AG09309 (cell line): Measurements from ENCODE around the gene GABRB1.

Source experiments
- DNase-seq: peaks from one replicate; pipeline ENCODE4 v3.0.0-alpha.2; 2010; ENCODE audit warnings: low read depth
- H3K4me3 ChIP-seq: 2 replicates; pipeline ENCODE4 v1.5.1; 2011; ENCODE audit warnings: mild to moderate bottlenecking, low read depth, low read length, moderate library complexity; ENCODE audit not compliant: control insufficient read depth
- TF ChIP-seq, protein P1 (sequence below): IDR thresholded peaks from 2 replicates; pipeline ENCODE4 v1.5.1; 2011; ENCODE audit warnings: mild to moderate bottlenecking, low read depth, low read length, inconsistent platforms; ENCODE audit not compliant: insufficient read depth, control insufficient read depth; ENCODE audit errors: missing control alignments

GABRB1 gene

DNA sequence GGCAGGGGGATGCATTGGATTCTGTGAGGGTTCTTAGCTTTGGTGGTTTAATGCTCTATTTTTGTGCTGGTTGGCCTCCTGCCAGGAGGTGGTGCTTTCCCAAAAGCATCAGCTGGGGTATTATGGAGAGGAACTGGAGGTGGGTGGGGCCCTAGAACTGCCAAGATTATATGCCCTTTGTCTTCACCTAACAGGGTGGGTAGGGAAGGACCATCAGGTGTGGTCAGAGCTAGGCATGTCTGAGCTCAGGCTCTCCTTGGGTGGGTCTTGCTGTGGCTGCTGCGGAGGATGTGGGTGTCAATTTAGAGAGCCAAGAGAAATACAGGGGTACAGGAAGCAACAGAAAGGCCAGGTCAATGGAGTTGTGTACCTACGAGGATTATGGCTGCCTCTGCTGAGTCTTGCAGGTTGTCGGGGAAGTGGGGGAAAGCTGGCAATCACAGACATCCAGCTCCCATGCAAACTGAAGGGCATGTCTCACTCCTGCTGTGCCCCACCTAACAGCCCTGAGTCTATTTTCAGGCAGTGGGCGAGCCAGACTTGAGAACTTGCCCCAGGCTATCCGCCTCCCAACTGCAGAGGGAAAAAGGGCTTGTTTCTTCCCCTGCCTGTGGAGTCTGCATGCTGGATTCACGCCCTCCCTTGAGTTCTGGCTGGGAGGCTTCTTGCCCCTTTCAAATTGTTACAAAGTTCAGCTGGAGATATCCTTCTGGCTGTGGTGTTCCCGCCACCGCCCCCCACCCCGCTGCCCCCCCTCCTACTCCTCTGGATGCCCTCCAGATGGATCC, 220.2 kb downstream of the GABRB1 start:
- TF ChIP-seq, protein P1, sequence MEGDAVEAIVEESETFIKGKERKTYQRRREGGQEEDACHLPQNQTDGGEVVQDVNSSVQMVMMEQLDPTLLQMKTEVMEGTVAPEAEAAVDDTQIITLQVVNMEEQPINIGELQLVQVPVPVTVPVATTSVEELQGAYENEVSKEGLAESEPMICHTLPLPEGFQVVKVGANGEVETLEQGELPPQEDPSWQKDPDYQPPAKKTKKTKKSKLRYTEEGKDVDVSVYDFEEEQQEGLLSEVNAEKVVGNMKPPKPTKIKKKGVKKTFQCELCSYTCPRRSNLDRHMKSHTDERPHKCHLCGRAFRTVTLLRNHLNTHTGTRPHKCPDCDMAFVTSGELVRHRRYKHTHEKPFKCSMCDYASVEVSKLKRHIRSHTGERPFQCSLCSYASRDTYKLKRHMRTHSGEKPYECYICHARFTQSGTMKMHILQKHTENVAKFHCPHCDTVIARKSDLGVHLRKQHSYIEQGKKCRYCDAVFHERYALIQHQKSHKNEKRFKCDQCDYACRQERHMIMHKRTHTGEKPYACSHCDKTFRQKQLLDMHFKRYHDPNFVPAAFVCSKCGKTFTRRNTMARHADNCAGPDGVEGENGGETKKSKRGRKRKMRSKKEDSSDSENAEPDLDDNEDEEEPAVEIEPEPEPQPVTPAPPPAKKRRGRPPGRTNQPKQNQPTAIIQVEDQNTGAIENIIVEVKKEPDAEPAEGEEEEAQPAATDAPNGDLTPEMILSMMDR: no peak
- no peak overlapping the region for H3K4me3 ChIP-seq
- no peak for DNase-seq

DNA sequence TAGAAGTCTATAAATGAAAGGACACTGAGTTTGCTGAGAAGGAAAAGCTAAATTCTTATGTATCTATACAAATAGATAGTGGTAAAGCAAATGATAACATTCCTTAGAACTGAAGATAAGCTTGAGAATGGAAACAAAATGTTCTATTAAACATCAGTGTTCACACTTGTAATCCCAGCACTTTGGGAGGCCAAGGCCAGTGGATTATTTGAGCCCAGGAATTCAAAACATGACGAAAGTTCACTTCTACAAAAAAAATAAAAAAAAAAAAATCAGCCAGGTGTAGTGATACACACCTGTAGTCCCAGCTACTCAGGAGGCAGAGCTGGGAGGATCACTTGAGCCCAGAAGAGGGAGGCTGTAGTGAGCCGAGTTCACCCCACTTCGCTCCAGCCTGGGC, 232.4 kb downstream of the GABRB1 start:
- H3K4me3 ChIP-seq: no peak overlapping the region
- DNase-seq: no peak
- TF ChIP-seq, protein P1: no peak

DNA sequence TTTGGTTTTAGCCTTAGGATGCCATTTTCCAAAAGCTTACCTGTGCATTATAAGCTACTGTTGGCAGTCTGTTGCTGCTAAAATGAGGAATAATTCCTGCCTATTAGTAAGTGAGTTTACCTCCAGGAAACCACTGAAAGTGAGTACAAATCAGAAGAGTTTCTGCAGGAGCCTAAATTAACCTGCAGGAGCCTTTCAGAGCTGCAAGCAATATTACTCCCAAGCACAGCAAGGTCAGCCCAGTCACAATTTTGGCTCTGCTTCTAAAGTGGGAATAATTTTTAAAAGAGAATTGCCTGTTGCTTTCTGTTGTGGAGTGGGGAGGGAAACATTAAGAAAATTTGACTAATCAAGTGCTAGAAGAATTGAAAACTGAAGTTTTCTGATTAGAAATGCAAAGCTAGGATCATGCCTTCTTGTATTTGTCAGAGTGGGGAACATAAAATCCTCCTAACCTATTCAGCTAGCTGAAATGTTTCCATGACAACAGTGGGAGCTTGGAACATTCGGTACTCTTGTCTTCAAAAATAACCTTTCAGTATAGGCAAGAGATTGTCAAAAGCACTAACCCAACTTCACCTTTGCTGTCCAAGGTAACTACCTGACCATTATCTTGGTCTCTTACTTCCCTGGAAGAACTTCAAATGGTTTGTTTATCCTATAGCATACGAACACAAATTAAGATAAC, 239.0 kb downstream of the GABRB1 start:
- no peak for DNase-seq
- TF ChIP-seq, protein P1: no peak
- no peak overlapping the region for H3K4me3 ChIP-seq

DNA sequence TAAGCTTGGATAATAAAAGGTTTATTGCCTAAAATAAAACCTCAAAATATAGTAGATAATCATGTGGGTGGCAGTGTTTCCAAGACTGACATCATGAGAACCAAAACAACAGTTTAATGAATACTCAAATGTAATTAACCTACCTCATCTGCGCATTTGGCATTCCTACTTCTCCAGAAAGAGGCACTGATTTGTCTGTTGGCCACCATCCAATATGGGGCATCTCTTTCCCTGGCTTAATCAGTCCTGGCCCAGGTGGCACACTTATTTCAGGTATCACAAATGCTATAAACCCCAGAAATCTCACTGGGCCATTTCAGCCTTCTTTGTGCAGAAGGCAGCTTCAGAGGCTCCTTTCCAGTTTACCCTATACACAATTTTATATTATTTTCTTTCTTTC, 239.9 kb downstream of the GABRB1 start:
- H3K4me3 ChIP-seq: no peak overlapping the region
- no peak for DNase-seq
- TF ChIP-seq, protein P1: no peak

DNA sequence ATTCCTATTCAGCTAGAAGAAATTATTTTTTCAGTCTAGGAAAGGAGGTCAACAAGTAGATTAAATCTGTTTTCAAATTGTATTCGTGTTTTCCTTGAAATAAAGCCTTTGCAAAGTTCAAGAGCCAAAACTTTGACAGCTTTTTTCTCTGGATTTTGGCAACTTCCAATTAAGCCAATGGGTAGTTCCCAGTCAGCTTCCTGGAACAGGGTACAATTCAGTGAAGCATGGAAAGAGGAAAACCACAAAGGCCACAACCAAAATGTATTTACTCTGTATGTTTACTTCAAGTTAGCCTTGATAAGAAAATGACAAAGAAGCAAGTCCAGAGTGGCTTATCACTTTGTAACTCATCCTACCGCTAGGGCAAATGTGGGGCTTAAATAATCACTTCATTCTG, 243.5 kb downstream of the GABRB1 start:
- TF ChIP-seq, protein P1: no peak
- DNase-seq: no peak
- H3K4me3 ChIP-seq: no peak overlapping the region

DNA sequence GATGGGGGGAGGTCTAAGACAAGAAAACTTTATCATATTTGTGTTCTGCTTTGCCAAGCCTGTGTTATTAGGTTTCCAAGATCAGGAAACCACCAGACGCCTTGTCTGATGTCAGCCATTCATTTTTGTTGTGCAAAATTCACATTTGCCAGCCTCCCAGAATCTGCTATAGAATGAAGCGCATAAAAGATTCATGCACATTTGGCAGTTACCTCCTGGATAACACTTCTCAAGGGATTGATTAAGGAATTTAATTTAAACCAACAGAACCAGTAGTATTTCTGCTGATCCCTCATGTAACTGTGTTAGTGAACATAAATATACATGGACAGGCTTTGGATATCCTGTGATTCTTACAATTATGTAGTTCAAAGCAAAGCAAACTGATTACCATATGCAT, 244.2 kb downstream of the GABRB1 start:
- H3K4me3 ChIP-seq: no peak overlapping the region
- TF ChIP-seq, protein P1: no peak
- DNase-seq: no peak
